T-helper 1 cell treated with Interleukin-12 subunit alpha and Interleukin-12 subunit beta and Interleukin-4 antibody, amounts not matched to agents 30 μg/mL and 1 μg/mL, for 36 hours (primary cell): ENCODE data around the gene KNDC1.
"Not testable (repeated sequence)": the region's sequence is repeated elsewhere in the genome, so short reads cannot be mapped to it uniquely, and the experiment has no call there.

ENCODE experiments used
- H3K27ac Mint-ChIP-seq: one replicate; pipeline ENCODE4 v1.8.0; 2021; ENCODE audit warnings: mild to moderate bottlenecking, mixed read lengths
- H3K27me3 Mint-ChIP-seq: one replicate; pipeline ENCODE4 v1.8.0; 2021; ENCODE audit warnings: low read depth, mixed read lengths
- H3K36me3 Mint-ChIP-seq: one replicate; pipeline ENCODE4 v1.8.0; 2021; ENCODE audit warnings: low read depth, mixed read lengths
- H3K4me1 Mint-ChIP-seq: one replicate; pipeline ENCODE4 v1.8.0; 2021; ENCODE audit warnings: low read depth, mixed read lengths
- H3K4me3 Mint-ChIP-seq: one replicate; pipeline ENCODE4 v1.8.0; 2021; ENCODE audit warnings: mild to moderate bottlenecking, moderate library complexity, mixed read lengths
- H3K9me3 Mint-ChIP-seq: one replicate; pipeline ENCODE4 v1.8.0; 2021; ENCODE audit warnings: mixed read lengths

Gene KNDC1

DNA sequence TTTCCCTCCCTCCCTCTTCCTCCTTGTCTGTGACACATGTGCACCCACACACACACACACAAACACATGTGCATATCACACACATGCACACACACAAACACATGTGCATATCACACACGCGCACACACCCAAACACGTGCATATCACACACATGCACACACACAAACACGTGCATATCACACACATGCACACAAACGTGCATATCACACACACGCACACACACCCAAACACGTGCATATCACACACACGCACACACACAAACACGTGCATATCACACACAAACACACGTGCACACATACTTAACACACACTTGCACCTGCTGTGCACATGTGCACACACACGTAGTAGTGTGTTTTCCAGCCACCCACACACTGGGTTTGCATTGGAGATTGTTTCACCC, 29.4 kb upstream of the KNDC1 start:
- H3K9me3 Mint-ChIP-seq, result no peaks in the 10 kb centered on the region
- no peaks in the 10 kb centered on the region for H3K4me1 Mint-ChIP-seq
- no peaks in the 10 kb centered on the region for H3K36me3 Mint-ChIP-seq
- H3K27me3 Mint-ChIP-seq, result no peaks in the 10 kb centered on the region
- no peak overlapping the region for H3K27ac Mint-ChIP-seq
- no peak overlapping the region for H3K4me3 Mint-ChIP-seq

DNA sequence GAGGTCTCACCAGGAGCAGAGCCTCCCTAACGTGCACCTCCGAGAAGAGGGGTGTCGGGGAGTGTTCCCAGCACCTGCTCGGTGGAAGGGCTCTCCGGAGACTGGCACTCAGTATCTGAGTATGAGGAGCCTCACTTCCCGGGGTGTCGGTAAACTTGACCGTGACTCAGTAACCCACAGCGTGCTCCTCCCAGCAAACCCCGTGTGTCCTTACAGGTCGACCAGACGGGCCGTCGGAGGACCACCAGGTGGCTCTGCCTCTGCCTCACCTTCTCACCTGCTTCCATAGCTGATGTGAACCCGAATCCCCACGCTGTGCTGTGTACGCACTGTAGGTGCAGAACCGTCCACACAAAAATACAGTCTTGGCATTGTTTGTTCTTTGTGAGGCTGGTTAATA, 29.0 kb upstream of the KNDC1 start:
- no peaks in the 10 kb centered on the region for H3K4me1 Mint-ChIP-seq
- no peaks in the 10 kb centered on the region for H3K9me3 Mint-ChIP-seq
- H3K27ac Mint-ChIP-seq, result peak overlapping the region; percentile 18
- no peak overlapping the region for H3K4me3 Mint-ChIP-seq
- H3K27me3 Mint-ChIP-seq, result no peaks in the 10 kb centered on the region
- H3K36me3 Mint-ChIP-seq, result no peaks in the 10 kb centered on the region

DNA sequence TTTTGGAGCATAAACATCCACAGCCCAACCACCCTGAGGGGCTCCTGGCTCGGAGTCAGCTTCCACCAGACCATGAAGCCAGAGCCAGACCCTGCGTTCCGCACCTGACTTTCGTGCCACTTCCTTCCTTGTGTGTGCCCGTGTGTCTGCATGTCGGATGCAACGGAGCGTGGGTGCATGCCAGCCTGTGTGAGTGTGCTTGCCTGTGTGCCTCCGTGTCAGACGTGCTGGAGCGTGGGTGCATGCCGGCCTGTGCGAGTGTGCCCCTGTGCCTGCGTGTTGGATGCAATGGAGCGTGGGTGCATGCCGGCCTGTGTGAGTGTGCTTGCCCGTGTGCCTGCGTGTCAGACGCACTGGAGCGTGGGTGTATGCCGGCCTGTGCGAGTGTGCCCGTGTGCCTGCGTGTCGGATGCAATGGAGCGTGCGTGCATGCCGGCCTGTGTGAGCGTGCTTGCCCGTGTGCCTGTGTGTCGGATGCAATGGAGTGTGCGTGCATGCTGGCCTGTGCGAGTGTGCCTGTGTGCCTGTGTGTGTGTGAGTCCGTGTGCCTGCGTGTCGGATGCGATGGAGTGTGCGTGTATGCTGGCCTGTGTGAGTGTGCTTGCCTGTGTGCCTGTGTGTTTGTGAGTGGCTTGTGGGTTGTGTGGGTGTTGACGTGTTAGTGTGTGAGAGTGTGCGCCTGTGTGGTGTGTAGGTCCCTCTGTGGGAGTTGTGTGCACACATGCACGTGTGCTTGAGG, 28.1 kb upstream of the KNDC1 start:
- H3K4me3 Mint-ChIP-seq, result no peak overlapping the region
- H3K27me3 Mint-ChIP-seq, result no peaks in the 10 kb centered on the region
- H3K36me3 Mint-ChIP-seq, result no peaks in the 10 kb centered on the region
- H3K27ac Mint-ChIP-seq, result no peak overlapping the region
- no peaks in the 10 kb centered on the region for H3K4me1 Mint-ChIP-seq
- H3K9me3 Mint-ChIP-seq, result no peaks in the 10 kb centered on the region

DNA sequence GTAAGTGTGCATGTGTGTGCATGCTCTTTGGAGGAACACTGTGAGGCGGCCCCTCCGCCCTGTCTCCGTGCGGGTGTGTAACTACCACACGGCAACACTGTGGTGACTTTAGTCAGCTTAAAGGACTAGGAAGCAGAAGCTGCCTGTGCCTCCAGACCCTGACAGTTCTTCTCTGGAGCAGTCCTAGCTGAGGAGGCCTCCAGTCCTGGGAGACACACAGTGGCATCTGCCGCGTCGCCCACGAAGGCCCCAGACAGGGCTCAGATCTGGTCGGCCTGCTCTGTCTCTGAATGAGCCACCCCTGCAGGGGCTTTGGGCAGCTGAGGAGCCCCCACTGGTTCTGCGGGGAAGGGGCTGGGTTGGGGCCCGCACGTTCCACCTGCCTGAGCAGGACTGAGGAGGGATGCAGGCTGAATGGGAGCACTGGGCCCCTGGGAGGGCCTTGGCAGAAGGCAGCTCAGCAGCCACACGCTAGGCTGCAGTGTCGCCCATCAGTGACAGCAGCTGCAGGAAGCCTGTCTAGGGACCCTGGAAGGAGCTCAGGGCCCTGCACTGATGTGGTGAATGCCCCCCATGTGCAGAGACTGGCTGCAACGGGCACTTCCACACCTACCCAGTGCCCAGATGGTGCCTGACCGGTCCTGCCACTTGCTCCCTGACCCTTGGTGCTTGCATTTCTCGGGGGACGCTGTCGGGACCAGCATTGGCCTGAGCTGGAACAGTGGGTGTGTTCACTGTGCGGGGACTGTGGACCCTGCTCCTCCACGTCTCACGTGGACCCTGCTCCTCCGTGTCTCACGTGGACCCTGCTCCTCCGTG, 27.3 kb upstream of the KNDC1 start:
- H3K27ac Mint-ChIP-seq, result no peak overlapping the region
- no peaks in the 10 kb centered on the region for H3K36me3 Mint-ChIP-seq
- no peak overlapping the region for H3K4me3 Mint-ChIP-seq
- H3K4me1 Mint-ChIP-seq, result no peaks in the 10 kb centered on the region
- H3K9me3 Mint-ChIP-seq, result no peaks in the 10 kb centered on the region
- H3K27me3 Mint-ChIP-seq, result no peaks in the 10 kb centered on the region

DNA sequence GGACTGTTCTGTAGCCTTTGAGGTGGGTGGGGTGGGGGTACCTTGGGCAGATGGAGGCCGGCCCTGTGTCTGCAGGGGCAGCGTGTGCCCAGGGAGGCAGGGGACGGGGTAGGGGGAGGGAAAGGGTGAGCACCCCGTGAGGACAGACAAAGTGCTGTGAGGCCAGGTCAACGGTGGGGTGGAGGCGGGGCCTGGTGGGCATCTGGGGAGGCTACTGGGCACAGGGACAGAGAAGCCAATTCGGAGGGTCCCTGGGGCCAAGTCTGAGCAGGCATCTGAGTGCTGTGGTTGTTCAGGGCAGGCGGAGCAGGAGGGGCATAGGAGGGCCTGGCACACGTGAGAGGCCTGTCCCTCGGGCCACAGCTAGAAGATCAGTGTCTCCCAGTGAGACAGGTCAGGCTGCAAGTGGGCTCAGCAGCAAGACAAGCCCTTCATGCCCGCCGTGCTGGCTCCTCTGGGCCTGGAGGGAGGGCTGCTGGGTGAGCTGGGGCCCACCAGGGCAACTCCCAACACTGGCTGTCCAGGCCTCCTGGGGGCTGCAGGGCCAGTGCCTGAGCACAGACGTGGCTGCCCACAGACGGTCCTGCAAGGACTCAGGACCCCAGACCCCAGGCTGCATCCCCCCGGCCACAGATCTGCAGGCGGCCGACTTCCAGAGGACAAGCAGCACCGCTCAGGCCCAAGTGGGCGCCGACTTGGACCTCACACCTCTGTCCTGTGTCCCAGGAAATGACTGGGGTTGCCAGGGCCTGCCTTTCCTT, 26.4 kb upstream of the KNDC1 start:
- no peaks in the 10 kb centered on the region for H3K4me1 Mint-ChIP-seq
- no peaks in the 10 kb centered on the region for H3K9me3 Mint-ChIP-seq
- H3K27me3 Mint-ChIP-seq, result no peaks in the 10 kb centered on the region
- no peak overlapping the region for H3K4me3 Mint-ChIP-seq
- no peaks in the 10 kb centered on the region for H3K36me3 Mint-ChIP-seq
- H3K27ac Mint-ChIP-seq, result no peak overlapping the region

DNA sequence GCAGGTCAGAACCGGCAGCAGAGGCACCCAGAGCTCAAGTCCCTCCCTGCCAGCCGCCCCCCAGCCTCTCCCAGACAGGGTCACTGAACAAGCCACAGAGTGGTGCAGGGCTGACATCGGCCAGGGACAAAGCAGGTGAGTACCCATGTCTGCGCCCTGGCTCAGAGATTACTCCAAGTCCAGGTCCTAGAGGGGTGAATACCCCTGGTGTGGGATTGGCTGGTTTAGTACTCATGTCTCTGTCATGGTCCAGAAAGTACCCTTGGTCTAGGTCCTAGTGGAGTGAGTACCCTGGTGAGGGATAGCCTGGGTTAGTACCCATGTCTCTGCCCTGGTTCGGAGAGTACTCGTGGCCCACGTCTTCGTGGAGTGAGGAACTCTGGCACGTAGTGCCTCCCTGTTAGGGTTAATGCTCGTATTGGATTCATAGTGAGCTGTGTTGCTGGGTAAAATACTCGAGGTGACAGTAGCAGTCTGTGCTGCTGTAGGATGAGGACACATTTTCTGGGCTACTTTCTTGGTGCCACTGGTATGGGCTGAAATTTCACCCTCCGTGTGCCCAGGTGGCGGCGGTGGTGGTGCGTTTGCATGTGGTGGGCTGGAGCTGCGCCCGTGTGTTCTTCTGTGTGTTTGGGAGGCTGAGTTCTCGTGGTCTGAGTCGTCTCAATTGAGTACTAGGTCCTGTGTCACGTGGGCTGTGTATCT, 25.5 kb upstream of the KNDC1 start:
- Mint-ChIP-seq H3K36me3 (no peaks in the 10 kb centered on the region), H3K27me3 (no peaks in the 10 kb centered on the region), H3K4me1 (no peaks in the 10 kb centered on the region), H3K4me3 (no peak overlapping the region), H3K27ac (no peak overlapping the region), H3K9me3 (no peaks in the 10 kb centered on the region)

DNA sequence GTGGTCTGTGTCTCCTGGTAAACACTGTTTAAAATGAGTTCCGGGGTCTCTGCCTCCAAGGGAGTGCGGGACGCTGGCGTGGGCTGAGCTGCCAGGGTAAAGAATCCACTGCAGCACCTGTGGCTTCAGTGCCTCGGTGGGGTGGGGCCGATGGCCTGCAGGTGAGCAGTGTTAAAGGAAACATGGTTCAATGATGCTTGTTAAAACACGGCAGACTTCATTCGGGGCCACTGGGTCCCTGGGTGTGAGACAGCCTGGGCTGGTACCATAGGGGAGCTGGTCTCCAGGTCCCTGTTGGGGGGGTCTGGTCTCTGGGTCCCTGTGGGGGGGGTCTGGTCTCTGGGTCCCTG, 24.9 kb upstream of the KNDC1 start:
- no peaks in the 10 kb centered on the region for H3K27me3 Mint-ChIP-seq

DNA sequence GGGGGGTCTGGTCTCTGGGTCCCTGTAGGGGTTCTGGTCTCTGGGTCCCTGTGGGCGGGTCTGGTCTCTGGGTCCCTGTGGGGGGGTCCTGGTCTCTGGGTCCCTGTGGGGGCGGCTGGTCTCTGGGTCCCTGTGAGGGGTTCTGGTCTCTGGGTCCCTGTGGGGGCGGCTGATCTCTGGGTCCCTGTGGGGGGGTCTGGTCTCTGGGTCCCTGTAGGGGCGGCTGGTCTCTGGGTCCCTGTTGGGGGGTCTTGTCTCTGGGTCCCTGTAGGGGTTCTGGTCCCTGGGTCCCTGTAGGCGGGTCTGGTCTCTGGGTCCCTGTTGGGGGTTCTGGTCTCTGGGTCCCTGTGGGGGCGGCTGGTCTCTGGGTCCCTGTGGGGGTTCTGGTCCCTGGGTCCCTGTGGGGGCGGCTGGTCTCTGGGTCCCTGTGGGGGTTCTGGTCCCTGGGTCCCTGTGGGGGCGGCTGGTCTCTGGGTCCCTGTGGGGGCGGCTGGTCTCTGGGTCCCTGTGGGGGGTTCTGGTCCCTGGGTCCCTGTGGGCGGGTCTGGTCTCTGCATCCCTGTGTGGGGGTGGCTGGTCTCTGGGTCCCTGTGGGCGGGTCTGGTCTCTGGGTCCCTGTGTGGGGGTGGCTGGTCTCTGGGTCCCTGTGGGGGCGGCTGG, 22.4 kb upstream of the KNDC1 start:
- not testable (repeated sequence) for H3K27me3 Mint-ChIP-seq, H3K9me3 Mint-ChIP-seq, H3K27ac Mint-ChIP-seq, H3K4me3 Mint-ChIP-seq, H3K36me3 Mint-ChIP-seq, H3K4me1 Mint-ChIP-seq

More for the DNA sequence above, 24.9 kb upstream of the KNDC1 start:
- H3K4me1 Mint-ChIP-seq, result no peaks in the 10 kb centered on the region
- no peak overlapping the region for H3K27ac Mint-ChIP-seq
- H3K36me3 Mint-ChIP-seq, result no peaks in the 10 kb centered on the region
- H3K9me3 Mint-ChIP-seq, result no peaks in the 10 kb centered on the region
- no peak overlapping the region for H3K4me3 Mint-ChIP-seq

DNA sequence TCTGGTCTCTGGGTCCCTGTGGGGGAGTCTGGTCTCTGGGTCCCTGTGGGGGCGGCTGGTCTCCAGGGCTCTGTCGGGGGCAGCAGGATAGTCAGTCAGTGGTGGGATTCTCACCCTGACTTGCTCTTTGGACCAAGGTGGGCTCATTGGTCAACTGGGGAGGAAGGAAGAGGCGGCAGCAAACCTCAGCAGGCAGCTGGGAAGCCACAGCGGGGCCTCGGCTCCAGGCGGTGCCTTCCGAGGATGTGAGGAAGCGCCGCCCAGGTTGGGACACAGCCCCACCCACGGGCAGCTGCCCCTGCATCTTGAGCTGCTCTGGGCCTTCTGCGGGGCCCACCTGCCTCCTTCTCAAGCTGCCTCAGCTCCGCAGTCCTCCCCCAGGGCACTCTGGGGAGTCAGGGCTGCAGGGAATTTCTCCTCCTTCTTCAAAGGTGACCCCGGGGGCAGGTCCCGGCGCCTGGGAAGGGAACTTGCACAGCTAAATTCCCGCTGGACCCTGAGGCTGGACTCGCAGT, 20.4 kb upstream of the KNDC1 start:
- Mint-ChIP-seq H3K9me3 (no peaks in the 10 kb centered on the region), H3K36me3 (no peaks in the 10 kb centered on the region), H3K27ac (no peak overlapping the region), H3K4me3 (no peak overlapping the region), H3K4me1 (peaks cover 5% of the 10 kb centered on the region), H3K27me3 (peaks cover 9% of the 10 kb centered on the region)

DNA sequence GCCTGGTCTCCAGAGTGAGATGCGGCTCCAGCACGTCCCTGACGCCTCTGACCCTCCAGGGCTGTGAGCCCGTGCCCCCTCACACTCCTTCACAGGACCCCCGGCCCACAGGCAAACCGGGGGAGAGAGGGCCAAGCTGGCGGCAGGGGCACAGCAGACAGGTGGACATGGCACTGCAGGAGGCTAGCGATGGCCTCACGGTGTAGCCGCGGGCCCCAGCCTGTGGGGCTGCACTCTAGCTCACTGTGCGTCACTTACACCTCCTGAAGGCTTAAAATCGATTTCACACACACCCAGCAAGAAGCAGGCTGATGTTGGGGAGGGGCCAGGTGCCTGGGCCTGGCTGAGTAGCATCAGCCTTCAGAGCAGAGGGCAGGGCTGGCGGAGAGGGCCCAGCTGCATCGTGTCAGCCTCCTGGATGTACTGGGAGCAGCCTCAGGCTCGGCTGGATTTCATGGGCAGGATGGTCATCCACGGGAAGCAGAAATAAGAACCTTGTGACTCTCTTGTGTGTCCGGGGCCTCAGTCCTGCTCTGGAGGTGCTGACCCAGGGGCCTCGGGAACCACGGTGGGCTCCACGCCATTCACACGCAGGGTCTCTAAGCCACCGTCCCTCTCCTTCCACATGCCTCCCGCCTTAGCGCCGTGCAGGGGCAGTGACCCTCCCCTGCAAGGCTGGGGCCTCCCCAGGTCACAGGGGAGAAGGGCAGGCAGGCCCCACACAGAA, 19.4 kb upstream of the KNDC1 start:
- H3K36me3 Mint-ChIP-seq, result no peaks in the 10 kb centered on the region
- no peaks in the 10 kb centered on the region for H3K9me3 Mint-ChIP-seq
- peaks cover 14% of the 10 kb centered on the region for H3K27me3 Mint-ChIP-seq
- no peak overlapping the region for H3K27ac Mint-ChIP-seq
- H3K4me3 Mint-ChIP-seq, result no peak overlapping the region
- H3K4me1 Mint-ChIP-seq, result peaks cover 5% of the 10 kb centered on the region

DNA sequence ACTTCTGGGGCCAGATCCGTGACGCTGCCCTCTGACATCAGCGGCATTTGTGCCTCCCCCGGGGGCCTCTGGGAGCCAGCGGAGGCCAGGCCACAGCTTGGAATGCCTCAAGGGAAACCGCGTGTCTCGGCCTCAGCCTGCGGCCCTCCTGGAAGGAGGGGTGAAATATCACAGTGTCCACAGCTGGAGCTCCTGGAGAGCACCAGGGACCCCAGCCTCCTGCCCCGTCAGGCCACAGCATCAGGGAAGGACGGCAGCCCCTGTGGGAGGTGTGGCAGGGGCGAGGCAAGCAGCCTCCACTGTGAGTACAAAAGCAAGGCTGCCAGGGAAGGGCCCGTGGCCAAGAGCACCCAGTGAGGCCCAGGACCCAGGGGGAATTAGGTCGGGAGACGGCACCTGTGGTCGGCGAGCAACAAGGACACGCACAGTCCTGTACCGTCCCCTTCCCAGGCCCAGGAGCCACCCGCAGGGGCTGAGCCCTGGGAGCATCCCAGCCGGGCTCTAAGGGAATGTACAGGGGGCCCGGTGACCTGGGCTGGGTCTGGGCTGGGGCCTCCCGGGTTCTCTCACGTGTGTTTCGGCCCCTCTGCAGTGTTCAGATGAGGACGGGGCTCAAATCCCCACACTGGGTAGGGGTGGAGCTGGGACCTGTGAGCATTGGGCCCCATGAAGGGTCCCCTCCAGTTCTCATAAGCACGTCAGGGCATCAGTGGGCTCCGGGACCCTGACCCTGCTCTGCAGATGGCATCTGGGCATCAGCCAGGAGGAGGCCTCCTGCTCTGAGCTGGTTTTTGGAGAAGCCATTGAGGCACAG, 18.7 kb upstream of the KNDC1 start:
- Mint-ChIP-seq H3K36me3 (no peaks in the 10 kb centered on the region), H3K4me1 (peaks cover 5% of the 10 kb centered on the region), H3K9me3 (no peaks in the 10 kb centered on the region), H3K27me3 (peaks cover 17% of the 10 kb centered on the region), H3K4me3 (no peak overlapping the region), H3K27ac (no peak overlapping the region)

DNA sequence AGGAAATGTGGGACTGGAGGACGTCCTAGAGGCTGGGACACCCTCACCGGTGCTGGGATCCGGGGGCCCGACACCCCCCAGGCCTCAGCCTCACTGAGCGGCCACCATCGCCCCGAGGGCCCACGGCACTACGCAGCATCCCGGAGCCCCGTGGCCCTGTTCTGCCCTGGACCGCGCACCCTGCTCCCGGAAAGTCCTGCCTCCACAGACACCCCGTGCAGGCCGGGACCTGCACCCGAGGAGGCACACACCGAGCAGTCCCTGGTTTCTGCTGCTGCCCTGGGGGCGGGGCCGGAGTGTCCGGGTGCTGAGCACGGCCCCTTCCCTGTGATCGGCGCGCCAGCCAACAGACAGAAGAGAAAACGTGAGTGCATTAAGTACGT, 18.1 kb upstream of the KNDC1 start:
- H3K4me1 Mint-ChIP-seq, result peaks cover 5% of the 10 kb centered on the region
- H3K4me3 Mint-ChIP-seq, result no peak overlapping the region
- peaks cover 23% of the 10 kb centered on the region for H3K27me3 Mint-ChIP-seq
- no peaks in the 10 kb centered on the region for H3K36me3 Mint-ChIP-seq
- H3K27ac Mint-ChIP-seq, result no peak overlapping the region
- no peaks in the 10 kb centered on the region for H3K9me3 Mint-ChIP-seq
